ENCODE data around the gene EXOC6B.

The EXOC6B gene

GRCh38 chr2:72613931-72614330 is 211.9 kb downstream of the EXOC6B start:
- no peaks in the 10 kb centered on the region for H3K36me3 ChIP-seq (replicated peaks; ENCODE audit: insufficient read depth, low read length)
- H3F3A ChIP-seq (ENCODE audit: insufficient read depth, low read length) = no peaks in the 10 kb centered on the region
- H3K9me2 ChIP-seq (replicated peaks; ENCODE audit: insufficient read depth, low read length) = no peaks in the 10 kb centered on the region
- no peak overlapping the region for H2AFZ ChIP-seq (ENCODE audit: low read length)
- no peaks in the 10 kb centered on the region for H3K4me1 ChIP-seq (ENCODE audit: low read length)
- H3K79me2 ChIP-seq (ENCODE audit: low read length) = no peaks in the 10 kb centered on the region
- no peak overlapping the region for H3K4me2 ChIP-seq (ENCODE audit: low read depth, low read length)
- no peaks in the 10 kb centered on the region for H3K9me3 ChIP-seq (replicated peaks; ENCODE audit: insufficient read depth, low read length)
- no peaks in the 10 kb centered on the region for H4K20me1 ChIP-seq (ENCODE audit: insufficient read depth, low read length)
- no peak overlapping the region for H3K9ac ChIP-seq (ENCODE audit: low read length)
- H3K4me3 ChIP-seq (ENCODE audit: low read length) = no peak overlapping the region
- H3K27ac ChIP-seq (ENCODE audit: low read length) = no peak overlapping the region
- no peaks in the 10 kb centered on the region for H3K27me3 ChIP-seq (replicated peaks; ENCODE audit: insufficient read depth, low read length)
- DNase-seq = no peak
- TF ChIP-seq EZH2phosphoT487 (IDR thresholded peaks at IDR 0.05; ENCODE audit: low read length) = no peak
- TF ChIP-seq CTCF (IDR thresholded peaks at IDR 0.05; ENCODE audit: low read length) = no peak
- TF ChIP-seq EZH2 (optimal IDR thresholded peaks at IDR 0.05; ENCODE audit: low read depth, low read length) = no peak

- H3K27me3 ChIP-seq (replicated peaks; ENCODE audit: insufficient read depth, low read length) = no peaks in the 10 kb centered on the region
- H3K9ac ChIP-seq (ENCODE audit: low read length) = no peak overlapping the region
- no peak overlapping the region for H3K4me3 ChIP-seq (ENCODE audit: low read length)
- no peak overlapping the region for H3K4me2 ChIP-seq (ENCODE audit: low read depth, low read length)
- no peak for DNase-seq
- no peaks in the 10 kb centered on the region for H3K9me2 ChIP-seq (replicated peaks; ENCODE audit: insufficient read depth, low read length)
- H2AFZ ChIP-seq (ENCODE audit: low read length) = no peak overlapping the region
- no peaks in the 10 kb centered on the region for H3K4me1 ChIP-seq (ENCODE audit: low read length)
- H3K27ac ChIP-seq (ENCODE audit: low read length) = no peak overlapping the region
- H3K36me3 ChIP-seq (replicated peaks; ENCODE audit: insufficient read depth, low read length) = no peaks in the 10 kb centered on the region
- H3K9me3 ChIP-seq (replicated peaks; ENCODE audit: insufficient read depth, low read length) = no peaks in the 10 kb centered on the region
- no peaks in the 10 kb centered on the region for H3F3A ChIP-seq (ENCODE audit: insufficient read depth, low read length)
- TF ChIP-seq CTCF (IDR thresholded peaks at IDR 0.05; ENCODE audit: low read length) (no peak), EZH2phosphoT487 (IDR thresholded peaks at IDR 0.05; ENCODE audit: low read length) (no peak), EZH2 (optimal IDR thresholded peaks at IDR 0.05; ENCODE audit: low read depth, low read length) (no peak)
- no peaks in the 10 kb centered on the region for H4K20me1 ChIP-seq (ENCODE audit: insufficient read depth, low read length)
- H3K79me2 ChIP-seq (ENCODE audit: low read length) = no peaks in the 10 kb centered on the region
These were observed 213.1 kb downstream of the EXOC6B start for GRCh38 chr2:72612614-72613160.

GRCh38 chr2:72607189-72607588 is 218.6 kb downstream of the EXOC6B start:
- Histone ChIP-seq H3K9me2 (replicated peaks; ENCODE audit: insufficient read depth, low read length) (no peaks in the 10 kb centered on the region), H3K27ac (ENCODE audit: low read length) (no peak overlapping the region), H3K9me3 (replicated peaks; ENCODE audit: insufficient read depth, low read length) (no peaks in the 10 kb centered on the region), H3K36me3 (replicated peaks; ENCODE audit: insufficient read depth, low read length) (no peaks in the 10 kb centered on the region), H3K4me1 (ENCODE audit: low read length) (no peaks in the 10 kb centered on the region), H3K9ac (ENCODE audit: low read length) (no peak overlapping the region), H2AFZ (ENCODE audit: low read length) (no peak overlapping the region), H4K20me1 (ENCODE audit: insufficient read depth, low read length) (no peaks in the 10 kb centered on the region), H3K4me3 (ENCODE audit: low read length) (no peak overlapping the region), H3K27me3 (replicated peaks; ENCODE audit: insufficient read depth, low read length) (no peaks in the 10 kb centered on the region), H3F3A (ENCODE audit: insufficient read depth, low read length) (no peaks in the 10 kb centered on the region), H3K4me2 (ENCODE audit: low read depth, low read length) (no peak overlapping the region), H3K79me2 (ENCODE audit: low read length) (no peaks in the 10 kb centered on the region)
- no peak for DNase-seq
- no peak for TF ChIP-seq EZH2phosphoT487 (IDR thresholded peaks at IDR 0.05; ENCODE audit: low read length)

- Histone ChIP-seq H3K36me3 (replicated peaks; ENCODE audit: insufficient read depth, low read length) (no peaks in the 10 kb centered on the region), H3K27ac (ENCODE audit: low read length) (no peak overlapping the region), H2AFZ (ENCODE audit: low read length) (no peak overlapping the region), H3F3A (ENCODE audit: insufficient read depth, low read length) (no peaks in the 10 kb centered on the region), H3K27me3 (replicated peaks; ENCODE audit: insufficient read depth, low read length) (no peaks in the 10 kb centered on the region), H3K9me2 (replicated peaks; ENCODE audit: insufficient read depth, low read length) (no peaks in the 10 kb centered on the region), H4K20me1 (ENCODE audit: insufficient read depth, low read length) (no peaks in the 10 kb centered on the region), H3K9me3 (replicated peaks; ENCODE audit: insufficient read depth, low read length) (no peaks in the 10 kb centered on the region), H3K4me1 (ENCODE audit: low read length) (no peaks in the 10 kb centered on the region), H3K79me2 (ENCODE audit: low read length) (no peaks in the 10 kb centered on the region), H3K4me2 (ENCODE audit: low read depth, low read length) (no peak overlapping the region), H3K9ac (ENCODE audit: low read length) (no peak overlapping the region), H3K4me3 (ENCODE audit: low read length) (no peak overlapping the region)
- TF ChIP-seq EZH2 (optimal IDR thresholded peaks at IDR 0.05; ENCODE audit: low read depth, low read length) = no peak
- TF ChIP-seq CTCF (IDR thresholded peaks at IDR 0.05; ENCODE audit: low read length) = peak; percentile 76
- no peak for TF ChIP-seq EZH2phosphoT487 (IDR thresholded peaks at IDR 0.05; ENCODE audit: low read length)
- DNase-seq = peak; percentile 13
These were observed 219.9 kb downstream of the EXOC6B start for GRCh38 chr2:72605836-72606442.

Data from MM.1S (cell line).